Measurements from ENCODE around the gene CIAO1. TPM values are rescaled to one million over a fixed set of nuclear protein-coding genes. Genes with fewer than 3 reads are reported as not detected.

Gene CIAO1
- total and polyA plus RNA-seq, 2 of the 4 experiments (the other 2 are of a cell fraction): 81.1 to 94.3 TPM

- intact Hi-C loops (cut with micrococcal nuclease) (loop anchor here (1.0 to 5.0 kb wide), 2 partner anchors 127 to 273 kb away; partner anchors contain the start of genes ANKRD36C and ASTL), in situ Hi-C loops (cut with MboI; ENCODE audit: low sequenced_read_pairs) (loop anchor here (10.0 to 25.0 kb wide), 2 partner anchors 130 to 253 kb away; partner anchors contain the start of gene ASTL), dilution Hi-C loops (cut with HindIII; ENCODE audit: low sequenced_read_pairs, unreplicated experiment) (no loop called here)
- no peak overlapping the region for H2BK20ac ChIP-seq (ENCODE audit: low read depth, low read length)
- no peak overlapping the region for H4K5ac ChIP-seq (ENCODE audit: low read depth, low read length)
- H2AK9ac ChIP-seq (replicated peaks; ENCODE audit: low read depth, low read length, poor library complexity): peak overlapping the region; percentile 88
- H2AFZ ChIP-seq (replicated peaks; ENCODE audit: low read length, poor library complexity): no peak overlapping the region
- peaks cover 16% of the 10 kb centered on the region for H3K36me3 ChIP-seq (ENCODE audit: control insufficient read depth, insufficient read depth, low read length)
- H3K9me3 ChIP-seq (ENCODE audit: control insufficient read depth, insufficient read depth, low read length): no peaks in the 10 kb centered on the region
- WGBS, 2 experiments (ENCODE audit: extremely low coverage in 2 of 2, insufficient read length in 1 of 2): 19% methylated on average over 14 of the region's 33 CpGs; no CpG with 5 or more reads in 1 of the 2 experiments
- ChIA-PET CTCF (interaction anchor here (0.6 to 1.2 kb wide), 2 partner anchors 96 to 498 kb away, joined by 3 to 4 read pairs; no protein-coding TSS in a partner anchor), POLR2A (ENCODE audit: unreplicated experiment) (no interaction called here)
- BruUV-seq (replicated peaks): no TSS peak
- H2BK5ac ChIP-seq (ENCODE audit: low read depth, low read length, poor library complexity, severe bottlenecking): no peak overlapping the region
- H3K9ac ChIP-seq (ENCODE audit: low read depth, low read length): peak overlapping the region; percentile 93
- peak overlapping the region; percentile 81 for H3K4me3 ChIP-seq (ENCODE audit: insufficient read depth, low read depth, low read length)
- no peak; the same call in 1 of the 2 replicates for ATAC-seq (ENCODE audit: low read depth)
- peak overlapping the region; percentile 30; the same call in 1 of the 2 replicates for H3K27ac ChIP-seq (ENCODE audit: insufficient read depth, low read length)
- no peak overlapping the region for H2BK15ac ChIP-seq (ENCODE audit: low read depth, low read length)
- H3K56ac ChIP-seq (ENCODE audit: extremely low read depth, insufficient read depth, low read length): no peak overlapping the region
- H4K91ac ChIP-seq (ENCODE audit: insufficient read depth, low read depth, low read length): no peak overlapping the region
- no peak overlapping the region for H2BK120ac ChIP-seq (ENCODE audit: low read depth, low read length)
- no peak overlapping the region for H3K4ac ChIP-seq (ENCODE audit: low read depth, low read length)
- 0 out of 2 replicates have a peak overlapping the region, but pooled peaks have one; percentile 13 for H3K23ac ChIP-seq (ENCODE audit: low read depth, low read length)
- no peak overlapping the region for H4K8ac ChIP-seq (ENCODE audit: low read depth in 2 of 2, low read length in 2 of 2)
- no peak overlapping the region for H3K18ac ChIP-seq (ENCODE audit: low read depth, low read length)
- H3K27me3 ChIP-seq (ENCODE audit: control insufficient read depth, insufficient read depth, low read length): no peaks in the 10 kb centered on the region
- H4K20me1 ChIP-seq (ENCODE audit: insufficient read depth, low read length): peaks cover 48% of the 10 kb centered on the region
- peak overlapping the region; percentile 32; the same call in 1 of the 2 replicates for H2AK5ac ChIP-seq (ENCODE audit: low read depth, low read length)
- peaks cover 26% of the 10 kb centered on the region for H3K9me1 ChIP-seq (ENCODE audit: insufficient read depth, low read length)
- peak; percentile 29 for DNase-seq
- peak overlapping the region; percentile 97 for H3K4me2 ChIP-seq (ENCODE audit: low read depth, low read length)
- peaks cover 33 to 78% of the 10 kb centered on the region in 2 experiments for H3K79me1 ChIP-seq (ENCODE audit: low read depth in 1 of 2, low read length in 2 of 2)
- peak overlapping the region; percentile 49; the same call in 1 of the 2 replicates for H3K14ac ChIP-seq (replicated peaks; ENCODE audit: low read depth, low read length)
- peaks cover 16% of the 10 kb centered on the region for H3K4me1 ChIP-seq (ENCODE audit: control insufficient read depth, insufficient read depth, low read length)
- TF ChIP-seq POLR2A (IDR thresholded peaks at IDR 0.05; ENCODE audit: low read depth, low read length) (no peak), NFE2L2 (IDR thresholded peaks at IDR 0.05; ENCODE audit: low read depth, low read length) (no peak), USF2 (IDR thresholded peaks at IDR 0.05; ENCODE audit: low read depth, low read length) (no peak), SMC3 (IDR thresholded peaks at IDR 0.05; ENCODE audit: low read depth, low read length) (peak; percentile 62; the same call in 1 of the 2 replicates), ELK1 (IDR thresholded peaks at IDR 0.05; ENCODE audit: borderline replicate concordance, low read depth, low read length) (no peak), MAZ (IDR thresholded peaks at IDR 0.05; ENCODE audit: borderline replicate concordance, low read depth, low read length) (no peak), BHLHE40 (IDR thresholded peaks at IDR 0.05; ENCODE audit: low read depth, low read length) (no peak), RCOR1 (IDR thresholded peaks at IDR 0.05; ENCODE audit: insufficient replicate concordance, low read length) (no peak), RFX5 (IDR thresholded peaks at IDR 0.05; ENCODE audit: low read depth, low read length) (no peak), MAFK (IDR thresholded peaks at IDR 0.05; ENCODE audit: low read depth, low read length) (no peak), MXI1 (IDR thresholded peaks at IDR 0.05; ENCODE audit: borderline replicate concordance, low read depth, low read length) (no peak), CHD1 (IDR thresholded peaks at IDR 0.05; ENCODE audit: low read depth, low read length) (no peak), RAD21 (IDR thresholded peaks at IDR 0.05; ENCODE audit: low read length) (peak; percentile 48)
- TF ChIP-seq, protein P1, sequence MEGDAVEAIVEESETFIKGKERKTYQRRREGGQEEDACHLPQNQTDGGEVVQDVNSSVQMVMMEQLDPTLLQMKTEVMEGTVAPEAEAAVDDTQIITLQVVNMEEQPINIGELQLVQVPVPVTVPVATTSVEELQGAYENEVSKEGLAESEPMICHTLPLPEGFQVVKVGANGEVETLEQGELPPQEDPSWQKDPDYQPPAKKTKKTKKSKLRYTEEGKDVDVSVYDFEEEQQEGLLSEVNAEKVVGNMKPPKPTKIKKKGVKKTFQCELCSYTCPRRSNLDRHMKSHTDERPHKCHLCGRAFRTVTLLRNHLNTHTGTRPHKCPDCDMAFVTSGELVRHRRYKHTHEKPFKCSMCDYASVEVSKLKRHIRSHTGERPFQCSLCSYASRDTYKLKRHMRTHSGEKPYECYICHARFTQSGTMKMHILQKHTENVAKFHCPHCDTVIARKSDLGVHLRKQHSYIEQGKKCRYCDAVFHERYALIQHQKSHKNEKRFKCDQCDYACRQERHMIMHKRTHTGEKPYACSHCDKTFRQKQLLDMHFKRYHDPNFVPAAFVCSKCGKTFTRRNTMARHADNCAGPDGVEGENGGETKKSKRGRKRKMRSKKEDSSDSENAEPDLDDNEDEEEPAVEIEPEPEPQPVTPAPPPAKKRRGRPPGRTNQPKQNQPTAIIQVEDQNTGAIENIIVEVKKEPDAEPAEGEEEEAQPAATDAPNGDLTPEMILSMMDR (conservative IDR thresholded peaks at IDR 0.05; ENCODE audit: low read depth, low read length): peak; percentile 46
Measured at GRCh38 chr2:96264656-96265348, 1.2 kb upstream of the CIAO1 start.

Measured in IMR-90 (cell line).